VCaP (cell line): Measurements from ENCODE around the gene CIART.

Experiments
- H3K27ac ChIP-seq: fragments of 450-650 bp; 2 replicates; pipeline ENCODE4 v1.5.1; 2017
- TF ChIP-seq, protein P1 (sequence below): fragments of 450-650 bp; conservative IDR thresholded peaks from 2 replicates; pipeline ENCODE4 v1.5.1; 2017; ENCODE audit warnings: mild to moderate bottlenecking, moderate library complexity

The CIART gene

DNA sequence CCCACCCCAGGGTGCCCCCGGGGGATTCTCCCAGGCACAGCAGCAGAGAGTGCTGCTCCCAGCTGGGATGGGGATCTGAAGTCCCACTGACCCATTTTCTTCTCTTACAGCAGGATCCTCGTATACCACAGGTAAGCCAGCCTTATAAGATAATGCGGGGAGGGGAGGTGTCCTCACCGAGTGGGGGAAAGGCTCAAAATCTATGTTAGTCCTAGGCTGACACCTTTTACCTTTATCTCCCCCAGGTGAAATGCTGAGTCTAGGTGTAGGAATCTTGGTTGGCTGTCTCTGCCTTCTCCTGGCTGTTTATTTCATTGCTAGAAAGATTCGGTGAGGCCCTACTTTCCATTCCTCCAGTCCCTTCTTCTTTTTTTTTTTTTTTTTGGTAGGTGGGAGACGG is 18.8 kb upstream of the CIART start:
- TF ChIP-seq, protein P1, sequence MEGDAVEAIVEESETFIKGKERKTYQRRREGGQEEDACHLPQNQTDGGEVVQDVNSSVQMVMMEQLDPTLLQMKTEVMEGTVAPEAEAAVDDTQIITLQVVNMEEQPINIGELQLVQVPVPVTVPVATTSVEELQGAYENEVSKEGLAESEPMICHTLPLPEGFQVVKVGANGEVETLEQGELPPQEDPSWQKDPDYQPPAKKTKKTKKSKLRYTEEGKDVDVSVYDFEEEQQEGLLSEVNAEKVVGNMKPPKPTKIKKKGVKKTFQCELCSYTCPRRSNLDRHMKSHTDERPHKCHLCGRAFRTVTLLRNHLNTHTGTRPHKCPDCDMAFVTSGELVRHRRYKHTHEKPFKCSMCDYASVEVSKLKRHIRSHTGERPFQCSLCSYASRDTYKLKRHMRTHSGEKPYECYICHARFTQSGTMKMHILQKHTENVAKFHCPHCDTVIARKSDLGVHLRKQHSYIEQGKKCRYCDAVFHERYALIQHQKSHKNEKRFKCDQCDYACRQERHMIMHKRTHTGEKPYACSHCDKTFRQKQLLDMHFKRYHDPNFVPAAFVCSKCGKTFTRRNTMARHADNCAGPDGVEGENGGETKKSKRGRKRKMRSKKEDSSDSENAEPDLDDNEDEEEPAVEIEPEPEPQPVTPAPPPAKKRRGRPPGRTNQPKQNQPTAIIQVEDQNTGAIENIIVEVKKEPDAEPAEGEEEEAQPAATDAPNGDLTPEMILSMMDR: no peak
- no peak overlapping the region for H3K27ac ChIP-seq

DNA sequence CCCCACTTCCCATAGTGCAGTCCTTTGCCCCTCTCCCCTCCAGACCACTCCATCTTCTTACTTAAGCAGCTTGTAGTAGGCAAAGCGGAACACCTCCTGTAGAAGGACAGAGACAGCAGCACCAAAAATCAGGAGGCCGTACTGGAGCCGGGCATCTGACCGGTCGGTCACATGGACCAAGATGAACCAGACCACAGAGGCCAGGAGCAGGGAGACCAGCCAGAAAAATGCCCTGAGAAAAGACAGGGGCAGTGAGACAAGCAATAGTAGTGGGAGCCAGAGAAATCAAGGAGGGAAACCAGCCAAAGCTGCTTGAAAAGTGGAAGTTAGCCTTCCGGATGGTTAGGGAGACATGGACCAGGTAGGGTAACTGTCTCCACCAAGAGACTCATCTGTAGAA is 14.5 kb upstream of the CIART start:
- TF ChIP-seq, protein P1: no peak
- H3K27ac ChIP-seq: peak overlapping the region; percentile 87

DNA sequence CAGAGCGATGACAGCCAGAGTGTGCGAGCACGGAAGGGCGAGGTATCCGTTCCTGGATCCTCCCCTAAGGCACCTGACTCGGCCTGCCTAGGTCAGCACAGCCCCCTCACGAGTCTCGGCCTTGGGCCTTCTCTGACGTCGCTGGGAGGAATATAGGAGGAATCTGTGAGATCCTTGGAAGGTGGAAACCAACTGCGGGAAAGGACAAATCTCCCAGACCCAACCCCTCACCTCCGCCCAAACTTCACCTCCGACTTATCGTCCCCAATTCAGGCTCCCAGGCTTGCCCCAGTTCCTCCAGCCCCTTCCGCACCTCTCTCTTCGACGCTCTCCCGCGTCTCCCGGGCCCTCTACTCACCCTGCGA is 14.0 kb upstream of the CIART start:
- TF ChIP-seq, protein P1: no peak
- peak overlapping the region; percentile 87 for H3K27ac ChIP-seq

DNA sequence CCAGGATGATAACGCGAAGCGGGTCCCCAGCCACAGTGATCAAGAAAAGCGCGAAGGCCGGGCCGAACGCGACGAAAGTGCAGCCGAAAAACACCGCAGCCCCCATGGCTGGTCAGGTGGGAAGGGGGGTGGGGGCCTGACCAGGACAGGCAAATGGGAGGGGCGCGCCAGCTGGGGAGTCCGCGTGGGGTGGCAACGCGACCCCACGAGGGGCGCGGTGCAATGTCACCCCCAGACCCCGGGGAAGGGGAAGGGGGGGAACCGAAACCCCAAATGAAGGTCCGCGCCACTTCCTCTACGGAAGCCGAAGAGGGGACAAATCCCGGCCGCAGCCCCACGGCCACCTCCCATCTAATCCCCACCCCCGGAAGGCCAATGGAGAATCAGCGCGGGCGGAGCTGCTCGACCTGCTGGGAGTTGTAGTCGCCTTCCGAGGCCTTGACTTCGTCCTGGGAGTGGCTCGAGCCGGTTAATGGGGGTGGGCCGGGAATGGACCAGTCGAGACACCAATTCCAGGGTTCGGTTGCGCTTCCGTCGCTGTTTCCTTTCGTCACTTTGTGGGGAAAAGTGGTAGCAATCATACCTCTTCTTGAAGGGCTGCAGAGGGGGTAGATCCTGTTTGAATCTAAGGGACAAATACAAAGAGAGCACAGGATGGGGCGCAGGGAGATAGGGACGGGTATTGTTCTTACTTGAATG is 13.5 kb upstream of the CIART start, which contains the start of gene APH1A:
Gene APH1A, minus strand, starts transcription at position 312 of the 699 bp plus-strand sequence. Its CDS starts 206 bp downstream, at position 106.
- peak within 1 kb of the TSS; percentile 87 for H3K27ac ChIP-seq
- TF ChIP-seq, protein P1: no peak

DNA sequence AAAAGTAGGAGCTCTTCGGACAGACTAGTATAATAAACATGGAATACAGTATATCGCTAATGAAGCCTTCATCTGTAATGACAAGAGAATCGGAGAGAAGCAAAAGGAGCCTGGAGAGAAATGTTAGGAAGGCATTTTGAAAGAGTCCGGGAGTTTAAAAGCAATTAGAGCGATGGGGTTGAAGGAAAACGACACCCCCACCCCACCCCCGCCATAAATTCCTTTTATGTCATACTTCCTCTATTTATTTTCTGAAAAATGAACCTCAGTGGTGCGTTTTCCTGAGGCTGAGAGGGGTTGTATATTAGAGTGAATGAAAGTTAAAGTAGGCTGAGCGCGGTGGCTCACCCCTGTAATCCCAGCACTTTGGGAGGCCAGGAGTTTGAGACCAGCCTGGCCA is 12.9 kb upstream of the CIART start:
- TF ChIP-seq, protein P1: no peak
- H3K27ac ChIP-seq: peak overlapping the region; percentile 87

DNA sequence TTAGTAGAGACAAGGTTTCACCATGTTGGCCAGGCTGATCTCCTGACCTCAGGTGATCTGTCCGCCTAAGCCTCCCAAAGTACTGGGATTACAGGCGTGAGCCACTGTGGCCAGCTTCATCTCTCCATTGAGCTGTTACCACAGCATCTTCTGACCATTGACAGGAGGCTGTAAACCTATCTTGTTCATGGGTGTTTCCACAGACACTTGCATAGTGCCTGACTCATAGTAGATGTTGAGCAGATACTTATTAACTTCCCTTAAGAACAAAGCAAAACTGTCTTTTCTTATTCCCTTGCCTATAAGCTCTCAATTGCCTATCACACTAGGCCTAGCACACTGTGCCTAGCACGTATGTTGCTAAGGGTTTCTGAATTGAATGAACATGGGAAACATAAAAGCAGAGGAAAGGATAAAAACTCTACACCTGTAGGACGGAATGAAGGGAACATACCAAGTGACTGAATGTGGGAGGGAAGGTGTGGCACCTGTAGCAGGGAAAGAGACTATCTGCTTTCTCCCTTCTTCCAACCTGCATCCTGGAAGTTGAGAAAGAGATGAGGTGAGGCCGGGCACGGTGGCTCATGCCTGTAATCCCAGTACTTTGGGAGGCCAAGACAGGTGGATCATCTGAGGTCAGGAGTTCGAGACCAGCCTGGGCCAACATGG is 10.9 kb upstream of the CIART start:
- H3K27ac ChIP-seq: no peak overlapping the region
- TF ChIP-seq, protein P1: no peak

DNA sequence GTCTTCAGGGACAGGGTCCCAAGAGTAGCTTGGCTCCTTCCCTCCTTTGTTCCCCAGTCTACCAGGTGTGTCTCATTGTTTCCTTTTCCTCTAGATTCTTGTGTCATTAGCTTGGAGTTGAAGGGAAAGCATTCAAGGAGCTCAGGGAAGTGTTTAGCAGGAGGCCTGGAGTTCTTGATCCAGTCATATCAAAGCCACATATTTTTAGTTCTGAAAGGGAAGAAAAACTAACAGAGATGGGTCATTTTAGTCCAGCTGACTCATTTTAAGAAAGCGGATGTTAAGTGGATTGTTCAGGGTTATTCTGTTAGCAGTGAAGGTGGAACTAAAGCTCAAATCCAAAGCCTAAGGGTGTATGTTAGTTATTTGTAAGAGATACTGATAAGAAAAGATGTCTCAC is 9.0 kb upstream of the CIART start:
- no peak overlapping the region for H3K27ac ChIP-seq
- TF ChIP-seq, protein P1: no peak
